CD4-positive, alpha-beta T cell treated with Interleukin-17A for 4 hours (primary cell): ENCODE results near the gene PPIL4.

Experiments
- DNase-seq: peaks from one replicate; pipeline ENCODE4 v3.0.0-alpha.2; 2020; ENCODE audit warnings: mixed read lengths

Gene PPIL4

GRCh38 chr6:149545754-149546471 lies at the start of gene PPIL4:
PPIL4 (minus strand) TSS chr6:149546043; CDS start chr6:149546005, 38 bp downstream.
- DNase-seq = peak; percentile 96

- DNase-seq = no peak
These were observed 47.6 kb upstream of the PPIL4 start for GRCh38 chr6:149593408-149593807.

GRCh38 chr6:149592983-149593382 lies 47.1 kb upstream of the PPIL4 start:
- no peak for DNase-seq

- no peak for DNase-seq
These were observed 40.3 kb upstream of the PPIL4 start for GRCh38 chr6:149586149-149586548.

GRCh38 chr6:149581349-149581748 lies 35.5 kb upstream of the PPIL4 start:
- no peak for DNase-seq

- no peak for DNase-seq
These were observed 35.0 kb upstream of the PPIL4 start for GRCh38 chr6:149580880-149581279.

GRCh38 chr6:149567945-149568585 lies 22.2 kb upstream of the PPIL4 start:
- DNase-seq = no peak

- DNase-seq = no peak
These were observed 21.3 kb upstream of the PPIL4 start for GRCh38 chr6:149567194-149567586.

- DNase-seq = peak; percentile 62
These were observed 20.8 kb upstream of the PPIL4 start for GRCh38 chr6:149566410-149567193.

GRCh38 chr6:149565527-149566409 lies 19.9 kb upstream of the PPIL4 start, which contains the start of gene GINM1:
GINM1 (plus strand) TSS chr6:149566375; CDS start chr6:149566415, 40 bp downstream.
- peak; percentile 96 for DNase-seq

GRCh38 chr6:149563928-149564325 lies 18.1 kb upstream of the PPIL4 start:
- no peak for DNase-seq

GRCh38 chr6:149563203-149563927 lies 17.5 kb upstream of the PPIL4 start:
- DNase-seq = no peak

GRCh38 chr6:149560736-149561135 lies 14.9 kb upstream of the PPIL4 start:
- peak; percentile 17 for DNase-seq

- no peak for DNase-seq
These were observed 13.5 kb upstream of the PPIL4 start for GRCh38 chr6:149559389-149559788.

GRCh38 chr6:149558029-149558428 lies 12.2 kb upstream of the PPIL4 start:
- no peak for DNase-seq

GRCh38 chr6:149551920-149552319 lies 6.1 kb upstream of the PPIL4 start:
- no peak for DNase-seq

GRCh38 chr6:149545258-149545753 lies 537 bp downstream of the PPIL4 start:
- DNase-seq = peak; percentile 62

GRCh38 chr6:149544646-149545257 lies 1.1 kb downstream of the PPIL4 start:
- no peak for DNase-seq

GRCh38 chr6:149541139-149541538 lies 4.7 kb downstream of the PPIL4 start:
- no peak for DNase-seq

GRCh38 chr6:149534742-149535141 lies 11.1 kb downstream of the PPIL4 start:
- no peak for DNase-seq

- DNase-seq = no peak
These were observed 16.2 kb downstream of the PPIL4 start for GRCh38 chr6:149529650-149530049.
